GM12872 (cell line): ENCODE data around the gene POLR3B.
A peak's percentile ranks its signal among the peaks of the same experiment; 100 is the strongest.

Experiments used
- TF ChIP-seq, protein P1 (sequence below): IDR thresholded peaks from 3 replicates; pipeline ENCODE4 v1.5.1; 2011; ENCODE audit warnings: low read depth, mild to moderate bottlenecking, low read length, moderate library complexity; ENCODE audit not compliant: insufficient read depth

POLR3B gene

DNA sequence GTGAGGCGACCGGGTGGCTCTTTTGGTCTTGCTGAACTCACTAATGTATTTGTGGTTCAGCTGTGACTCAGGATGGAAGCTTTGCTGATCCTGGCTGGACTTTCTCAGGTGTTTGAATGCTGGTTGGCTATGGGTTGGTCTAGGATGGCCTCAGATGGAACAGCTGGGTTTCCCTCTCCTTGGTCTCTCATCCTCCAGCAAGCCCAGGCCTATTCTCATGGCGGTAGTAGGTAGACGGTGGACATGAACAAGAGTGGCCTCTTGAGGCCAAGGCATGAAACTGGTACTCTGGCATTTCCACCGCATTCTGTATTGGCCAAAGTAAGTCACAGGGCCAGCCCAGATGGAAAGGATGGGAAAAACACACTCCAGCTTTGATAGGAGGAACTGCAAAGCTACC, 11.8 kb upstream of the POLR3B start:
- TF ChIP-seq, protein P1, sequence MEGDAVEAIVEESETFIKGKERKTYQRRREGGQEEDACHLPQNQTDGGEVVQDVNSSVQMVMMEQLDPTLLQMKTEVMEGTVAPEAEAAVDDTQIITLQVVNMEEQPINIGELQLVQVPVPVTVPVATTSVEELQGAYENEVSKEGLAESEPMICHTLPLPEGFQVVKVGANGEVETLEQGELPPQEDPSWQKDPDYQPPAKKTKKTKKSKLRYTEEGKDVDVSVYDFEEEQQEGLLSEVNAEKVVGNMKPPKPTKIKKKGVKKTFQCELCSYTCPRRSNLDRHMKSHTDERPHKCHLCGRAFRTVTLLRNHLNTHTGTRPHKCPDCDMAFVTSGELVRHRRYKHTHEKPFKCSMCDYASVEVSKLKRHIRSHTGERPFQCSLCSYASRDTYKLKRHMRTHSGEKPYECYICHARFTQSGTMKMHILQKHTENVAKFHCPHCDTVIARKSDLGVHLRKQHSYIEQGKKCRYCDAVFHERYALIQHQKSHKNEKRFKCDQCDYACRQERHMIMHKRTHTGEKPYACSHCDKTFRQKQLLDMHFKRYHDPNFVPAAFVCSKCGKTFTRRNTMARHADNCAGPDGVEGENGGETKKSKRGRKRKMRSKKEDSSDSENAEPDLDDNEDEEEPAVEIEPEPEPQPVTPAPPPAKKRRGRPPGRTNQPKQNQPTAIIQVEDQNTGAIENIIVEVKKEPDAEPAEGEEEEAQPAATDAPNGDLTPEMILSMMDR: 0 out of 3 replicates have a peak, but pooled peaks have one; percentile 15

DNA sequence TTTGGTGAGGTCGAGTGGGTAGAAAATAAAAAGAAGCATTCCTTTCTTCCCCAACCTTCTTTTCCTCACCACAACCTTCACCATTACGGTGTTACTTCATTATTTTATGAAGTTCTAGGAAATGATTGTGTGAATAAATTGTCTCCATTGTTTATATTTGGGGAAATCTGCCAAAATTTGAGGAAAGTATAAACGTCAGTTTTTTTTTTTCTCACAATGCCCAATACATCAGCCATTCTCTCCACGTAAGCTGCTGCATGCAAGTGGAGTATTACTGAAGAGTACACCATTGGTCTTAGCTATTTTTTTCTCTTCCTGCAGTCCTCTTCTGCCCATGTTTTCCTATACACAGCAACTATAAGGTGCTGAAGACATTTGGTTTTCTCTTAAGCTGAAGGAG, 9.1 kb upstream of the POLR3B start:
- TF ChIP-seq, protein P1: no peak

DNA sequence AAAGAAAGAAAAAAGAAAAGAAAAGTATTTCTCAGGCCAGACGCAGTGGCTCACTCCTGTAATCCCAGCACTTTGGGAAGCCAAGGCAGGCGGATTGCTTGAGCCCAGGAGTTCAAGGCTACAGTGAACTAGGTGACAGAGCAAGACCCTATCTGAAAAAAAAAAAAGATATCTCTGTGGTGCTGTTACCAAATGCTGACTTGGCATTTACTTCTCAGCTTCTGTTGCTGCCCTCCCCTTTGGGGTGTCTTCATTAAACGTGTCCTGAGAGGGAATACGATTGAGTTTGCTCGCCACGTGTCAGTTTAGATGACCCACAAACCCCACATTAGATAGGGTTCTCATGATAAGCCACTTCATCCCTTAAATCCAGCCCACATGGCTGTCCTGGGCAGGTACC, 4.4 kb upstream of the POLR3B start:
- TF ChIP-seq, protein P1: no peak

DNA sequence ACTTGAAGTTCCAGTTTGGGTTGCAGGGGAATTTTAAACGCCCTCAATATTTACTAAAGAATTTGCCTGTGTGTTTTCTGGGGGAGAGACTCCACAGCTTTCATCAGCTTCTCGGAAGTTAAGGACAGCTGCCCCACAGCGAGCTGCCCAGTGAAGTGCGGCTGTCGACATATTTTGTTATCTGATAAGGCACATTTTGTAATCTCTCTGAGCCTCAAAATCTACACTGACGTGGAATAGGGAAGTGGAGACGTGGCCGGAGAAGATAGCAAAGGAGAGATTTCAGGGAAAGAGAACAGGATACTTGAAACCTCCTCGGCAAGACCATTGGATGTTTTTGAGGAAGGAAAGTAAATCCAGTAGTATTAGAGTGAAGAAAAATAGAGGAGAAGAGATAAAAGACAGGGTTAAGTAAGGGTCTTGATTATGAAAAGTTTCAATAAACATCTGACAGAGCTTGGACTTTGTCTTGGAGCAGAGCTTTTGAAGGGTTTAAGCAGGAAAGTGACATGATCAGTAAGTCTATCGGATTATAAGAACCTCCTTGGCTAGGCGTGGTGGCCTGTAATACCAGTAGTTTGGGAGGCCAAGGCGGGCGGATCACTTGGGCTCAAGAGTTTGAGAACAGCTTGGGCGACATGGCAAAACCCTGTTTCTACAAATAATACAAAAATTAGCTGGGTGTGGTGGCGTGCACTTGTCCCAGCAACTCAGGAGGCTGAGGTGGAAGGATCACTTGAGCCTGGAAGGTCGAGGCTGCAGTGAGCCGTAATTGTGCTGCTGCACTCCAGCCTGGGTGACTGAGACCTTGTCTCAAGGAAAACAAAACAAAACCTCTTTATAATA, 1.1 kb downstream of the POLR3B start:
- TF ChIP-seq, protein P1: no peak

DNA sequence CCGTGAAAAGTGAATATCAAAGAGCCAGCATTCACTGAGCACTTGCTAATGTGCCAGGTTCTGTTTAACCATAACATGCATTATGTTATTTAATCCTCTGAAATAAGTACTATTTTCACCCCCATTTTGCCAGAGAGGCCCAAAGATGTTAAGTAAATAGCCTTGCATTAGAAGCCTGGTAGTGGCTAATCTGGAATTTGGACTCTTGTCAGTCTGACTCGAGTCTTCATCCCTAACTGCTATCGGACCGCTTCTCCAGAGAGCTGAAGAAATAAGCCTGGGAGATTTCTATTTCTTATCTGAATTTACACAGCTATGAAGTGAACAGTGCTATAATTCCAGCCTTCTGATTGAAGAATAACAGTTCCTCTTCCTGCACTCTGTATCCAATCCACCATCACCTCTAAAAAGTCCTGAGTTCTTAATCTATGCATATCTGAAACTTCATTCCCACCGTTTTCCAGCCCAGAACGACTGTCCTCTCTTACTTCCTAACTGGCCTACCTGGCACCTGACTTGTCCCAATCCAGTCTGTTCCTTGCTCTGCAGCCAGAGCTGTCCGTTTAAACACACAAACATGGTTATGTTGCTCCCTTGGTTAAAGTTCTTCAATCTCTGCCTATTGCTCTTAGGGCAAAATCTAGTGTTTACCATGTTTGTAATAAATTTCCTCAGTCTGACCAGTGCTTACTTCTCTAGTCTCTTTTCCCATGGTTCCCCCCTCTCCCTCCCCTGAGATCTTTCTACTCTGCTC, 2.3 kb downstream of the POLR3B start:
- TF ChIP-seq, protein P1: no peak

DNA sequence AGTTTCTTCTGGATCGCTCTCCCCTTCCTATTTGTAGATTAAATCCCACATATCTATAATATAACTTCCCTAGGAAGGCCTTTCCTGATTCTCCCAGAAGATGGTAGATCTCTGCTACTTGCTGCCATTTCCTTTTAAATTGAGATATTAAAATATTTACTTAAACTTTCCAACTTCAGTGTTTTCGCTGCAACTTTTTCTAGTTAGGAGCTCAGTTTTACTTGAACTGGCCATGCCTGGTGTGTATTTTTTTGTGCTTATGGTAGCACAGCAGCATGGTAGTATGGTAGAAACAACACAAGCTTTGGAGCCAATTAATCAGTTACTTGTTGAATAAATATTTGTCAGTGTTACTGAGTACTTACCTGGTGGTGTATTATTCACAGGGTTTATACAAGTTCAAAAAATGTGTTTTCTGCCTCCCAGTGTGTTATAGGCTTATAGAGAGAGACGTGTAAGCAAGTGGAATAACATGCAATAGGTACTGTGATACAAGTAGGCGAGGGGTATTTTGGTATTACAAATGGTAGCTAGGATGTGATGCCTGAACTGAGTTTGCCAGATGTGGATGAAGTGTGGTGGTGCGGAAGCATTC, 2.9 kb downstream of the POLR3B start:
- TF ChIP-seq, protein P1: no peak

DNA sequence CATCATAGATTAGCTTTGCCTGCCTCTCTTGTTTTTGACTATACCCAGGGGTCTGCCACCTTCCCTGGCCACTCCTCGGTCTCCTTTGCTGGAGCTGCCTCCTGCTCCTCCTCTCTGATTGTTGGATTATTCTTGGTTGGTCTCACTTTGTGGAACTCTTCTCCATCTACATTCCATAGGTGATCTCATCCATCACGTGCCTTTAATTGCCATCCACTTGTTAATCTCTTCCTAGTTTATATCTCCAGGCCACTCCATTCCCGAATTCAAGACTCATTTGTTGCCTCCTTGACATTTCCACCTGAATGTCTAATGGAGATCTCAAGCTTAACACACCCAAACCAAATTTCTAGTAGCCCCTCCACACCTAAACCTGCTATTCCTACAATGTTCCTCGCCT, 5.4 kb downstream of the POLR3B start:
- TF ChIP-seq, protein P1: no peak
